ENCODE results near the gene PDXDC1. TPM values are rescaled to one million over a fixed set of nuclear protein-coding genes. Genes with fewer than 3 reads are reported as not detected.
"Not testable (repeated sequence)": the region's sequence is repeated elsewhere in the genome, so short reads cannot be mapped to it uniquely, and the experiment has no call there.

PDXDC1 gene
- total and polyA plus RNA-seq, 4 donors, result 35.7 to 109 (median 69.6) TPM

DNA sequence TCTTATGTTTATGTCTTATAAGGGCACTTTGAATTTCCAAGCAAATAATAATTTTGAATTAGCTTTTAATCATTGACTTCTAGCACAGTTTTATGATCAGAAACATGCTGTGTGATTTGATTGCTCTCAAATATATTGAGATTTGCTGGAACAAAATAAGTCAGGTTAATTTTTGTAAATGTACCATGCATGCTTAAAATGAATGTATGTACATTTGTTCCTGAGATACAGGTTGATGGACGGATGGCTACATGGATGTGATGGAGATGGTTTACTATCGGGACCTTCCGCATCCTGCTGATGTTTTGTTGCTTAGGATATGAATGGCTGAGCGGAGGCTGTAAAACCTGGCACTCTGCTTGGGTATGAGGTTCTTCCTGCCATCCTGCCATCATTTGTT, 37.7 kb upstream of the PDXDC1 start, which contains the start of gene NPIPA1:
TSS of gene NPIPA1 (plus strand) at position 301 of the 400 bp plus-strand sequence. CDS start at position 301, 0 bp downstream.
- H3K36me3 ChIP-seq (ENCODE audit: control insufficient read depth in 4 of 4, insufficient read depth in 4 of 4, low read length in 4 of 4); H3K27me3 ChIP-seq (ENCODE audit: control insufficient read depth in 3 of 3, insufficient read depth in 3 of 3, low read length in 2 of 3); H3K4me3 ChIP-seq; H3K9ac ChIP-seq (ENCODE audit: insufficient read depth in 1 of 2, low read length in 2 of 2); DNase-seq; H3K4me1 ChIP-seq (ENCODE audit: control insufficient read depth in 5 of 5, insufficient read depth in 5 of 5, low read length in 5 of 5); ATAC-seq (ENCODE audit: insufficient read depth, low FRiP score); H3K27ac ChIP-seq (ENCODE audit: low read depth in 1 of 2, low read length in 1 of 2); H3K9me3 ChIP-seq (ENCODE audit: control insufficient read depth in 4 of 4, insufficient read depth in 3 of 4, low read length in 3 of 4): not testable (repeated sequence)
- no CpG with 5 or more reads among the region's 4 CpGs for WGBS, 2 donors

- H3K9me3 ChIP-seq (ENCODE audit: control insufficient read depth in 4 of 4, insufficient read depth in 3 of 4, low read length in 3 of 4); H3K9ac ChIP-seq (ENCODE audit: insufficient read depth in 1 of 2, low read length in 2 of 2); H3K36me3 ChIP-seq (ENCODE audit: control insufficient read depth in 4 of 4, insufficient read depth in 4 of 4, low read length in 4 of 4); H3K4me1 ChIP-seq (ENCODE audit: control insufficient read depth in 5 of 5, insufficient read depth in 5 of 5, low read length in 5 of 5); H3K27me3 ChIP-seq (ENCODE audit: control insufficient read depth in 3 of 3, insufficient read depth in 3 of 3, low read length in 2 of 3); ATAC-seq (ENCODE audit: insufficient read depth, low FRiP score); H3K27ac ChIP-seq (ENCODE audit: low read depth in 1 of 2, low read length in 1 of 2); DNase-seq; H3K4me3 ChIP-seq: not testable (repeated sequence)
- 52 to 88% methylated on average over 4 to 6 of the region's 9 CpGs for WGBS, 2 donors
These were observed 36.8 kb upstream of the PDXDC1 start for GRCh38 chr16:14937994-14938393.

GRCh38 chr16:14942686-14943085, 32.1 kb upstream of the PDXDC1 start:
- not testable (repeated sequence) for H3K9ac ChIP-seq (ENCODE audit: insufficient read depth in 1 of 2, low read length in 2 of 2); H3K9me3 ChIP-seq (ENCODE audit: control insufficient read depth in 4 of 4, insufficient read depth in 3 of 4, low read length in 3 of 4); H3K36me3 ChIP-seq (ENCODE audit: control insufficient read depth in 4 of 4, insufficient read depth in 4 of 4, low read length in 4 of 4); H3K4me3 ChIP-seq; H3K4me1 ChIP-seq (ENCODE audit: control insufficient read depth in 5 of 5, insufficient read depth in 5 of 5, low read length in 5 of 5); H3K27me3 ChIP-seq (ENCODE audit: control insufficient read depth in 3 of 3, insufficient read depth in 3 of 3, low read length in 2 of 3); H3K27ac ChIP-seq (ENCODE audit: low read depth in 1 of 2, low read length in 1 of 2); ATAC-seq (ENCODE audit: insufficient read depth, low FRiP score); DNase-seq
- 46 to 60% methylated on average over 3 of the region's 3 CpGs for WGBS, 2 donors

GRCh38 chr16:14955546-14956231, 19.1 kb upstream of the PDXDC1 start:
- DNase-seq (no peak), ATAC-seq (ENCODE audit: insufficient read depth, low FRiP score) (no peak)
- no peaks in the 10 kb centered on the region for H3K9me3 ChIP-seq (ENCODE audit: control insufficient read depth in 4 of 4, insufficient read depth in 3 of 4, low read length in 3 of 4)

More at GRCh38 chr16:14955546-14956231, 19.1 kb upstream of the PDXDC1 start:
- WGBS, 2 donors, result 82 to 92% methylated on average over 16 of the region's 16 CpGs
- Histone ChIP-seq H3K27ac (ENCODE audit: low read depth in 1 of 2, low read length in 1 of 2) (no peak overlapping the region), H3K4me1 (ENCODE audit: control insufficient read depth in 5 of 5, insufficient read depth in 5 of 5, low read length in 5 of 5) (peaks cover 0 to 4% (median 0%) of the 10 kb centered on the region in 5 donors), H3K9ac (ENCODE audit: insufficient read depth in 1 of 2, low read length in 2 of 2) (no peak overlapping the region), H3K36me3 (ENCODE audit: control insufficient read depth in 4 of 4, insufficient read depth in 4 of 4, low read length in 4 of 4) (no peaks in the 10 kb centered on the region), H3K27me3 (ENCODE audit: control insufficient read depth in 3 of 3, insufficient read depth in 3 of 3, low read length in 2 of 3) (no peaks in the 10 kb centered on the region), H3K4me3 (no peak overlapping the region)
- TF ChIP-seq, protein P1, sequence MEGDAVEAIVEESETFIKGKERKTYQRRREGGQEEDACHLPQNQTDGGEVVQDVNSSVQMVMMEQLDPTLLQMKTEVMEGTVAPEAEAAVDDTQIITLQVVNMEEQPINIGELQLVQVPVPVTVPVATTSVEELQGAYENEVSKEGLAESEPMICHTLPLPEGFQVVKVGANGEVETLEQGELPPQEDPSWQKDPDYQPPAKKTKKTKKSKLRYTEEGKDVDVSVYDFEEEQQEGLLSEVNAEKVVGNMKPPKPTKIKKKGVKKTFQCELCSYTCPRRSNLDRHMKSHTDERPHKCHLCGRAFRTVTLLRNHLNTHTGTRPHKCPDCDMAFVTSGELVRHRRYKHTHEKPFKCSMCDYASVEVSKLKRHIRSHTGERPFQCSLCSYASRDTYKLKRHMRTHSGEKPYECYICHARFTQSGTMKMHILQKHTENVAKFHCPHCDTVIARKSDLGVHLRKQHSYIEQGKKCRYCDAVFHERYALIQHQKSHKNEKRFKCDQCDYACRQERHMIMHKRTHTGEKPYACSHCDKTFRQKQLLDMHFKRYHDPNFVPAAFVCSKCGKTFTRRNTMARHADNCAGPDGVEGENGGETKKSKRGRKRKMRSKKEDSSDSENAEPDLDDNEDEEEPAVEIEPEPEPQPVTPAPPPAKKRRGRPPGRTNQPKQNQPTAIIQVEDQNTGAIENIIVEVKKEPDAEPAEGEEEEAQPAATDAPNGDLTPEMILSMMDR (IDR thresholded peaks at IDR 0.05; ENCODE audit: control extremely low read depth, extremely low read depth), result no peak
